Spleen (tissue), 11 donors: Measurements from ENCODE around the gene TBC1D20. TPM values are rescaled to one million over a fixed set of nuclear protein-coding genes. Genes with fewer than 3 reads are reported as not detected.

Source experiments
- DNase-seq: peaks from one replicate; pipeline ENCODE4 v3.0.0-alpha.2; 2020
- H3K27ac ChIP-seq, 8 donors: fragments of 200-600 bp; sonication (generic) in 7 of 8; 1 replicate in 4 of 8; 2 replicates in 4 of 8; pipeline versions ENCODE4 v1.5.0 to v1.8.0; 2016 to 2021; ENCODE audit warnings: inconsistent platforms in 4 of 8, mild to moderate bottlenecking in 4 of 8, moderate library complexity in 1 of 8
- H3K27me3 ChIP-seq, 7 donors: fragments of 200-600 bp; sonication (generic) in 6 of 7; replicated peaks in 1 of 7; 1 replicate in 4 of 7; 2 replicates in 3 of 7; pipeline versions ENCODE4 v1.5.0 to v1.8.0; 2016 to 2021; ENCODE audit warnings: inconsistent platforms in 3 of 7, mild to moderate bottlenecking in 1 of 7
- H3K36me3 ChIP-seq, 6 donors: fragments of 200-600 bp; sonication (generic) in 5 of 6; 1 replicate in 4 of 6; 2 replicates in 2 of 6; pipeline versions ENCODE4 v1.5.0 to v1.8.0; 2016 to 2021; ENCODE audit warnings: inconsistent platforms in 2 of 6
- H3K4me1 ChIP-seq, 6 donors: fragments of 200-600 bp; sonication (generic) in 5 of 6; 1 replicate in 3 of 6; 2 replicates in 3 of 6; pipeline versions ENCODE4 v1.5.0 to v1.8.0; 2016 to 2021; ENCODE audit warnings: inconsistent platforms in 3 of 6
- H3K4me3 ChIP-seq, 8 donors: fragments of 200-600 bp; sonication (generic) in 7 of 8; 1 replicate in 4 of 8; 2 replicates in 4 of 8; pipeline versions ENCODE4 v1.5.0 to v1.8.0; 2016 to 2021; ENCODE audit warnings: inconsistent platforms in 4 of 8, mild to moderate bottlenecking in 4 of 8, moderate library complexity in 2 of 8
- H3K9me3 ChIP-seq, 8 donors: fragments of 200-600 bp; sonication (generic) in 7 of 8; 1 replicate in 4 of 8; 2 replicates in 4 of 8; pipeline versions ENCODE4 v1.5.0 to v1.8.0; 2016 to 2021; ENCODE audit warnings: inconsistent platforms in 4 of 8
- CTCF ChIP-seq, 11 experiments: fragments of 200-600 bp in 7 of 11; fragments of 450-650 bp in 4 of 11; sonication (generic) in 4 of 11; IDR thresholded peaks in 8 of 11; conservative IDR thresholded peaks in 3 of 11; 1 replicate in 7 of 11; 2 replicates in 4 of 11; pipeline versions ENCODE4 v1.4.0 to v1.8.0; 2016 to 2021; ENCODE audit warnings: antibody characterized with exemption in 11 of 11, inconsistent platforms in 4 of 11, mild to moderate bottlenecking in 1 of 11
- POLR2A ChIP-seq, 3 donors: fragments of 450-650 bp; IDR thresholded peaks; one replicate each; pipeline ENCODE4 v1.5.1; 2017; ENCODE audit warnings: antibody characterized with exemption in 3 of 3, mild to moderate bottlenecking in 1 of 3
- POLR2AphosphoS5 ChIP-seq, 3 donors: sonication (generic); formaldehyde crosslinking; IDR thresholded peaks; one replicate each; pipeline ENCODE4 v1.5.1; 2017; ENCODE audit warnings: antibody characterized with exemption in 3 of 3
- WGBS, 5 donors: extraction: QIAGEN DNeasy Blood & Tissue Kit in 3 of 5; methylation state at CpG; one replicate each; pipeline versions ENCODE4 v1.1.5 to v1.1.7; 2013 to 2018; 5-methylcytosine and 5-hydroxymethylcytosine counted together
- intact Hi-C: fragments of 100-400 bp; cut with DNase I; formaldehyde crosslinking; loops from one replicate; pipeline ENCODE4 v1.15.0; 2023; ENCODE audit warnings: low total_unique reads
- polyA plus RNA-seq, 3 donors: library from polyadenylated mRNA; stranded (reverse); fragments of 200-250 nt; gene quantifications; one replicate each; pipeline ENCODE4 v1.2.1, GENCODE V29; 2013
- total RNA-seq, 7 donors: library from RNA; depleted of rRNA in 3 of 7; stranded (reverse); fragments of >200 nt in 3 of 7; fragmentation: NEBNext Ultra II Directional in 4 of 7; extraction: Animal tissue kit (Norgen Biotek cat#: 25700) in 4 of 7; gene quantifications; one replicate each; pipeline versions ENCODE4 v1.1.0 to v1.2.1, GENCODE V29; 2016 to 2021
- donor health status: healthy with polysubstance abuse.
- donor health status: DM: no; HTN: no; CAD: no; lungs with moderate emphysema.
- donor health status: DM: no; HTN: no; CAD: no.
- donor health status: Bipolar disorder and iron deficiency.
- donor health status: healthy.
- donor health status: DM: no; HTN: no; CAD: no.
- donor health status: DM: yes; HTN: yes; CAD: no.

Gene TBC1D20
- total and polyA plus RNA-seq, 10 donors = 9.2 to 41.0 (median 32.8) TPM

DNA sequence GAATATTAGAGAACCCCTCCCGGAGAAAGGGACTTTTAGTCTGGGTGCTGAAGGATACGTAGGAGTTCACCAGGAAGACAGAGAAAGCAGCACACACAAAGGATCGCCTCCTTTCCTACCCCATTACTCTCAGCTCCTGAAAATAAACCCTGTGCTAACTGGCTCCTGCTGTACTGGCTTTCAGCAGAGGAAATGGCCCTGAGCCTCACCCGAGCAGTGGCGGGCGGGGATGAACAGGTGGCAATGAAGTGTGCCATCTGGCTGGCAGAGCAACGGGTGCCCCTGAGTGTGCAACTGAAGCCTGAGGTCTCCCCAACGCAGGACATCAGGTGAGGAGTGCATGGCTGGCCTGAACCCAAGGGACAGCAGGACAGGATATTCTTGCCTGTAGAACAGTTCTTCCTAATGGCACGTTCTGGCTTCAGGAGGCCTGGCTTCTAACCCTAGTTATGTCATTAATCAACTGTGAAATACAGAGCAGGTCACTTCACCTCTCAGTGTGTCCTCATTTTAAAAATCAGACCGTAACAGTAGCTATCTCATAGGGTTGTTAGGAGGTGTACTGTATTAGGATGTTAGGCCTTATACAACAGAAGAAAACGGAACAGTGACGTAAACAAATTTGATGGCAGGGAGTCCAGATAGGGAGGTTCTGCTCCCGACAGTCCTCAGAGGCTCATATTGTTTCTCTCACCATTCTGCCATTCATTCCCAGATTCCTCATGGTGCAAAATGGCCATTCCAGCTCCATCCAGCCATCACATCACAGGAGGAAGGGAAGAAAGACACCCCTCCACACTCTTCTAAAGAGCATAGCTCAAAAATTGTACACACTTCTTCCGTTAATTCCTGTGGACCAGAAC lies 52.4 kb downstream of the TBC1D20 start:
- Histone ChIP-seq H3K4me1 (peaks cover 17 to 74% (median 40%) of the 10 kb centered on the region in 6 donors), H3K27ac (peak overlapping the region in 7 of 8 donors; percentile 29 to 99 (median 96)), H3K9me3 (no peaks in the 10 kb centered on the region), H3K27me3 (no peaks in the 10 kb centered on the region), H3K36me3 (peaks cover 0 to 36% (median 27%) of the 10 kb centered on the region in 6 donors), H3K4me3 (peak overlapping the region in 6 of 8 donors; percentile 70 to 99 (median 96))
- TF ChIP-seq POLR2AphosphoS5 (IDR thresholded peaks at IDR 0.05) = peak in 2 of 3 donors; percentile 10 to 62
- TF ChIP-seq CTCF (IDR thresholded peaks at IDR 0.05 in 8 of 11, conservative IDR thresholded peaks at IDR 0.05 in 3 of 11) = no peak
- no peak for TF ChIP-seq POLR2A (IDR thresholded peaks at IDR 0.05)
- DNase-seq = peak; percentile 81
- 64 to 77% (median 69%) methylated on average over 13 to 14 of the region's 14 CpGs for WGBS, 5 donors
- intact Hi-C loops = no loop called here

GRCh38 chr20:408843-409696 lies 53.3 kb downstream of the TBC1D20 start:
- peaks cover 0 to 36% (median 27%) of the 10 kb centered on the region in 6 donors for H3K36me3 ChIP-seq
- DNase-seq = no peak
- H3K9me3 ChIP-seq = no peaks in the 10 kb centered on the region
- peaks cover 17 to 65% (median 36%) of the 10 kb centered on the region in 6 donors for H3K4me1 ChIP-seq
- intact Hi-C loops = no loop called here
- no peaks in the 10 kb centered on the region for H3K27me3 ChIP-seq
- peak overlapping the region; percentile 88 to 99 (median 96) for H3K27ac ChIP-seq
- peak overlapping the region; percentile 66 to 99 (median 96) for H3K4me3 ChIP-seq
- no peak for TF ChIP-seq POLR2A (IDR thresholded peaks at IDR 0.05)
- TF ChIP-seq CTCF (IDR thresholded peaks at IDR 0.05 in 8 of 11, conservative IDR thresholded peaks at IDR 0.05 in 3 of 11) = no peak
- TF ChIP-seq POLR2AphosphoS5 (IDR thresholded peaks at IDR 0.05) = no peak
- WGBS, 5 donors = 11 to 19% (median 13%) methylated on average over 5 to 7 of the region's 7 CpGs

DNA sequence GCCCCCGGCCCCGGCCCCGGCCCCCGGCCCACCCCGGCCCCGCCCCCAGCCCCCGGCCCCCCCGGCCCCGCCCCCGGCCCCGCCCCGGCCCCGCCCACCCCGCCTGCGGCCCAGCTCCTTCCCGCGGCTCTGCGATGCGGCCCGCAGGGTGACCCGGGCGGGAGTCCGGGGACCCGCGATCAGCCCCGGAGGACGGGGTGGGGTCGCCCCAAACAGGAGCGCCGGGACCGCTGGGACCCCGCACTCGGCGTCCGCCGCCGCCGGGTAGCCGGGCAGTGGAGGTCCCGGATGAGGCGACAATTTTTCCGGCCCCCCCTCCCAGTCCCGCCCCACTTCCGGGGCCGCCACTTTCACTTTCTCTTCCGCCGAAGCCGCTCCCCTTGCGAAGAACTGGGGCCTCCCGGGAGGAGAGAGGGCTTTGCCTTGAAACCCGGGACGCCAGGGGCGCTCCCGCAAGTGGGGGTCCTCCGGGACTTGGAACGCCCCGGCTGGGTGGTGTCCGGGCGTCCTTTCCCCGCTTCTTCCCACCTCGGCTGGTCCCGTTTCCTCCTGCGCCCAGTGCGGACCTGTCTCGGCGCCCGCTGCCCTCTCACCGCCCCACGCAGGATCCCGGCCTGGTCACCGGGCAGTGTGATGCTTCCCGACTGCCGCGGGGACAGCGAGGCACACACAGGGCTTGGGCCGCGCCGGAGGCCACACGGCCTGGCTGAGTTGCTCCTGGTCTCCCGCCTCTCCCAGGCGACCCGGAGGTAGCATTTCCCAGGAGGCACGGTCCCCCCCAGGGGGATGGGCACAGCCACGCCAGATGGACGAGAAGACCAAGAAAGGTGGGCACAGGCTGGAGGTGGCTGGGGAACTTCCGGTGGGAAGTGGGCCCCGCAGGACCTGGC lies 54.1 kb downstream of the TBC1D20 start, which contains the start of gene RBCK1:
RBCK1 (plus strand) TSS at position 347 of the 890 bp plus-strand sequence; CDS start at position 806, 459 bp downstream.
- WGBS, 5 donors = 0 to 1% (median 0%) methylated on average over 35 to 81 of the region's 87 CpGs
- intact Hi-C loops = no loop called here
- TF ChIP-seq POLR2AphosphoS5 (IDR thresholded peaks at IDR 0.05) = peak; percentile 70 to 84 (median 75)
- TF ChIP-seq CTCF (IDR thresholded peaks at IDR 0.05 in 8 of 11, conservative IDR thresholded peaks at IDR 0.05 in 3 of 11) = peak in 2 of 11 experiments; percentile 5 to 8
- TF ChIP-seq POLR2A (IDR thresholded peaks at IDR 0.05) = peak in 1 of 3 donors; percentile 15

More for the DNA sequence above, 54.1 kb downstream of the TBC1D20 start, which contains the start of gene RBCK1:
- no peaks in the 10 kb centered on the region for H3K27me3 ChIP-seq
- peaks cover 0 to 36% (median 27%) of the 10 kb centered on the region in 6 donors for H3K36me3 ChIP-seq
- DNase-seq = peak; percentile 97
- peak within 1 kb of the TSS; percentile 88 to 99 (median 96) for H3K27ac ChIP-seq
- H3K4me3 ChIP-seq = peak within 1 kb of the TSS; percentile 66 to 99 (median 96)
- H3K4me1 ChIP-seq = peaks cover 17 to 56% (median 35%) of the 10 kb centered on the region in 6 donors
- H3K9me3 ChIP-seq = no peaks in the 10 kb centered on the region
